Astrocyte (in vitro differentiated cells and primary cell): ENCODE measurements around the gene XIRP1.

Experiments used
- EZH2 ChIP-seq: IDR thresholded peaks from 2 replicates; pipeline ENCODE4 v1.6.1; 2012; ENCODE audit warnings: mild to moderate bottlenecking, low read length, inconsistent platforms; ENCODE audit not compliant: insufficient read depth
- TF ChIP-seq, protein P1 (sequence below): IDR thresholded peaks from 2 replicates; pipeline ENCODE4 v1.5.1; 2011; ENCODE audit warnings: low read depth, mild to moderate bottlenecking, inconsistent platforms, low read length, moderate library complexity; ENCODE audit not compliant: insufficient read depth

DNA sequence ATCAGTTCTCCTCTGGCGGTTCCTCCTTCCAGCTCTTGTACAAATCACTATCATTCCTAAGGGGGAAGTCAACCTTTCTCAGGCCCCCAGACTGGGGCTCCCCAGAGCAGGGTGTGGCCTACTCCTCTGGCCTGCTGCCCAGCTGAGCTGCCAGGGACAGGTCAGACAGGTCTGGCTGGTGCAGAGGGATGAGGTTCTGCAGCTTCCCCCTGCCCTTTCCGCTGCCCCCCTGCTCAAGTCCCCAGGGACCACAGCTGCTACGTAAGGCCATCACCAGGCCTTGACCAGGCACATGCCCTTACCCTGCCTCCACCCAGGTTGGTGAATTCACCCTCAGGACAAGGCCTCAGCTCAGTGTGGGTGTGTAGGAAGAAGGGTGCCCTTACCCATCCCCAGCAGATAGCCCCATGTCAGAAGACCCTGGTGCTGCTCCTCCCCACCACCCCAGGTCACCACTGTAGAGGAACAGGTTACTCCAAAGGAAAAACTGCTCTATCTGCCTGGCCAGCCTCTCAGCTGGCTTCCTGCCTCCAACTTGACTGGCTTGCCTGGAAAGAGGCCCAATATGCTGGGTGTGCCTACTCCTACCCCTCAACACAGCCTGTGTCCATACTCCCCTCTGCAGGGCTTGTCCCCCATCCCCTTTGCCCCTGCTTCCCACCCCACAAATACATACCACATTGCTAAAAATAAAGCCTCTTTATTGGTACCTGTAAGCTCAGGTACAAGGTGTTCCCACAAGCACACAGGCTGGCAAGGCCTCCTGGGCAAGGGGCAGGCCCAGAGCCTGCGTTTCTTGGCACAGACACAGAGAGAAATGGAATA, 51.0 kb downstream of the XIRP1 start:
- TF ChIP-seq, protein P1, sequence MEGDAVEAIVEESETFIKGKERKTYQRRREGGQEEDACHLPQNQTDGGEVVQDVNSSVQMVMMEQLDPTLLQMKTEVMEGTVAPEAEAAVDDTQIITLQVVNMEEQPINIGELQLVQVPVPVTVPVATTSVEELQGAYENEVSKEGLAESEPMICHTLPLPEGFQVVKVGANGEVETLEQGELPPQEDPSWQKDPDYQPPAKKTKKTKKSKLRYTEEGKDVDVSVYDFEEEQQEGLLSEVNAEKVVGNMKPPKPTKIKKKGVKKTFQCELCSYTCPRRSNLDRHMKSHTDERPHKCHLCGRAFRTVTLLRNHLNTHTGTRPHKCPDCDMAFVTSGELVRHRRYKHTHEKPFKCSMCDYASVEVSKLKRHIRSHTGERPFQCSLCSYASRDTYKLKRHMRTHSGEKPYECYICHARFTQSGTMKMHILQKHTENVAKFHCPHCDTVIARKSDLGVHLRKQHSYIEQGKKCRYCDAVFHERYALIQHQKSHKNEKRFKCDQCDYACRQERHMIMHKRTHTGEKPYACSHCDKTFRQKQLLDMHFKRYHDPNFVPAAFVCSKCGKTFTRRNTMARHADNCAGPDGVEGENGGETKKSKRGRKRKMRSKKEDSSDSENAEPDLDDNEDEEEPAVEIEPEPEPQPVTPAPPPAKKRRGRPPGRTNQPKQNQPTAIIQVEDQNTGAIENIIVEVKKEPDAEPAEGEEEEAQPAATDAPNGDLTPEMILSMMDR, result no peak
- no peak for TF ChIP-seq EZH2
